Ovary (tissue), 10 donors: ENCODE measurements around the gene RABGAP1L. TPM values are rescaled to one million over a fixed set of nuclear protein-coding genes. Genes with fewer than 3 reads are reported as not detected.

ENCODE experiments used
- DNase-seq, 5 donors: peaks; one replicate each; pipeline ENCODE4 v3.0.0-alpha.2; 2019 to 2020
- H3K27ac ChIP-seq, 2 donors: fragments of 200-600 bp; one replicate each; pipeline versions ENCODE4 v1.5.1 to v1.8.0; 2019 to 2022
- H3K27me3 ChIP-seq: fragments of 200-600 bp; one replicate; pipeline ENCODE4 v1.8.0; 2022
- H3K36me3 ChIP-seq: fragments of 200-600 bp; sonication (generic); one replicate; pipeline ENCODE4 v1.5.1; 2019
- H3K4me1 ChIP-seq: one replicate; pipeline ENCODE4 v1.8.1; 2013; ENCODE audit warnings: mild to moderate bottlenecking, moderate library complexity; ENCODE audit not compliant: insufficient read depth
- H3K4me3 ChIP-seq: fragments of 200-600 bp; sonication (generic); one replicate; pipeline ENCODE4 v1.5.1; 2017
- H3K9me3 ChIP-seq, 2 donors: fragments of 200-600 bp in 1 of 2; sonication (generic) in 1 of 2; one replicate each; pipeline versions ENCODE4 v1.5.1 to v1.8.1; 2013 to 2019; ENCODE audit warnings: mild to moderate bottlenecking in 1 of 2, moderate library complexity in 1 of 2
- CTCF ChIP-seq, 3 donors: fragments of 450-650 bp in 2 of 3; fragments of 200-600 bp in 1 of 3; IDR thresholded peaks; one replicate each; pipeline versions ENCODE4 v1.5.1 to v1.8.0; 2016 to 2022; ENCODE audit warnings: antibody characterized with exemption in 3 of 3, mild to moderate bottlenecking in 1 of 3
- EP300 ChIP-seq: sonication (generic); formaldehyde crosslinking; IDR thresholded peaks from one replicate; pipeline ENCODE4 v1.6.1; 2017; ENCODE audit warnings: antibody characterized with exemption
- POLR2A ChIP-seq: fragments of 450-650 bp; IDR thresholded peaks from one replicate; pipeline ENCODE4 v1.6.1; 2017; ENCODE audit warnings: antibody characterized with exemption, mild to moderate bottlenecking, moderate library complexity
- WGBS, 3 donors: extraction: QIAGEN DNeasy Blood & Tissue Kit in 1 of 3; methylation state at CpG; one replicate each; pipeline versions ENCODE4 v1.1.5 to v1.1.7; 2013 to 2017; 5-methylcytosine and 5-hydroxymethylcytosine counted together
- intact Hi-C, 4 donors: fragments of 100-400 bp; cut with DNase I; formaldehyde crosslinking; loops; one replicate each; pipeline versions ENCODE4 v1.11.0 to v1.15.1; 2022 to 2023
- long read RNA-seq, 3 donors: library from polyadenylated mRNA in 2 of 3; unstranded in 2 of 3; transcript quantifications; one replicate each; pipeline ENCODE4 v2.0.0 and lab custom pipeline, GENCODE V29; 2021 to 2026
- polyA plus RNA-seq, 2 donors: library from polyadenylated mRNA; stranded (reverse); fragments of 200-250 nt in 1 of 2; fragments of 350-450 nt in 1 of 2; fragmentation: Illumina TruSeq in 1 of 2; extraction: RNeasy Lipid Tissue Mini Kit (QIAGEN cat#74804) in 1 of 2; gene quantifications; one replicate each; pipeline ENCODE4 v1.2.3, GENCODE V29; 2013 to 2014
- total RNA-seq, 7 donors: library from RNA; depleted of rRNA in 2 of 7; stranded (reverse); fragments of >200 nt in 2 of 7; fragmentation: NEBNext Ultra II Directional in 3 of 7; extraction: Animal tissue kit (Norgen Biotek cat#: 25700) in 3 of 7; gene quantifications; one replicate each; pipeline versions ENCODE4 v1.1.0 to v1.2.4, GENCODE V29; 2016 to 2023
- donor health status: DM: no; HTN: no; CAD: no; lungs with moderate emphysema.
- donor health status: DM: no; HTN: no; CAD: no.
- donor health status: Bipolar disorder and iron deficiency.
- donor health status: DM: yes; HTN: yes; CAD: no.
- donor health status: DM: no; HTN: no; CAD: no.
- donor health status: DM: yes; HTN: yes; CAD: no.

The RABGAP1L gene
- total RNA-seq: 10 to 100 TPM; 40.0 to 56.5 (median 44.2) TPM
- polyA plus RNA-seq: 10 to 100 TPM; 17.1 to 29.8 TPM
- long read RNA-seq, donor 1, full-length matches to known transcripts: 12 of 31 reads
- long read RNA-seq, donor 1, partial matches to known transcripts: 1 of 31 reads
- long read RNA-seq, donor 1, other reads (novel, unspliced or antisense): 18 of 31 reads
- long read RNA-seq, donor 2, partial matches to known transcripts: 0 of 4 reads
- long read RNA-seq, donor 2, other reads (novel, unspliced or antisense): 0 of 4 reads
- long read RNA-seq, donor 3, full-length matches to known transcripts: 1 of 13 reads
- long read RNA-seq, donor 3, partial matches to known transcripts: 3 of 13 reads
- long read RNA-seq, donor 3, other reads (novel, unspliced or antisense): 9 of 13 reads

GRCh38 chr1:174159252-174160108, at the start of gene RABGAP1L:
TSS of gene RABGAP1L (plus strand) at chr1:174159520.
- Histone ChIP-seq H3K4me1 (no peaks in the 10 kb centered on the region), H3K9me3 (no peaks in the 10 kb centered on the region), H3K36me3 (no peaks in the 10 kb centered on the region), H3K4me3 (peak within 1 kb of the TSS; percentile 95), H3K27me3 (no peaks in the 10 kb centered on the region), H3K27ac (peak within 1 kb of the TSS; percentile 51 to 86)
- intact Hi-C loops: no loop called here
- DNase-seq: peak; percentile 93 to 96 (median 95)
- WGBS, 3 donors: 0 to 1% (median 0%) methylated on average over 87 to 98 of the region's 98 CpGs
- no peak for TF ChIP-seq EP300
- TF ChIP-seq POLR2A: peak; percentile 71
- TF ChIP-seq CTCF (IDR thresholded peaks at IDR 0.05): no peak

GRCh38 chr1:174110053-174110452, 49.3 kb upstream of the RABGAP1L start:
- Histone ChIP-seq H3K27me3 (no peaks in the 10 kb centered on the region), H3K4me3 (no peak overlapping the region), H3K9me3 (no peaks in the 10 kb centered on the region), H3K27ac (no peak overlapping the region), H3K4me1 (peaks cover 3% of the 10 kb centered on the region), H3K36me3 (no peaks in the 10 kb centered on the region)
- no peak for TF ChIP-seq EP300
- no peak for TF ChIP-seq POLR2A
- no peak for TF ChIP-seq CTCF (IDR thresholded peaks at IDR 0.05)
- intact Hi-C loops: no loop called here
- WGBS, 3 donors: 88 to 95% (median 89%) methylated on average over 1 of the region's 1 CpG
- no peak for DNase-seq

DNA sequence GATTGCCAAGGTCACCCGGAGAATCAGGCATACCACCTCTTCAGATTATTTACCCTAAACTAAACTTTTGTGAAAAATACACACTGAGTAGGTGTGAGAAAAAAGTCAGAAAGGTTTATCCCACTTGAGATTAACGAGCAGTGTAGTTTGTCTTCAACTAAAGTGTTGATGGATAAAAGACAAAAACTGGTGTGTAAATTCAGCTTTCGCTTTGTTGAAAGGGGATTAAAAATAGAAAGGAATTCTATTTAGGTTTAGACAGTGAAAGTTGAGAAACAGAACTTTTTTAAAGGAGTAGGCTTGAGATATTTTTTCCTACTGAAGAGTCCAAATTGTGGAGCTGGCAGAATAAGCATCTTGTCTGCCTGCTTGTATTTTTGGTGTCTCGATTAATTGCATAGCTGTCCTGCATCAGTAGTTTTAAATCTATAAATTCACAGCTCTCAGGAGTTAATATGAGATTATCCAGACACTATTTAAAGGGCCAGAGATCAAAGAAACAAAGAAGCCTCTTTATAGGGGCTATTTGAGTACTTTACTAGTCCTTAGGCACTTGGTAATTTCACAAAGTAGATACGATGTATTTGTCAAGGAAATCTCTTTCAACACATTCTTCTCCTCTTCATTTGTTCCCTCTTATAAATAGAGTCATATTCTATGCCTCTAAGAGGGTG, 46.7 kb upstream of the RABGAP1L start:
- intact Hi-C loops: no loop called here
- TF ChIP-seq POLR2A: no peak
- TF ChIP-seq EP300: no peak
- TF ChIP-seq CTCF (IDR thresholded peaks at IDR 0.05): no peak
- H3K9me3 ChIP-seq: no peaks in the 10 kb centered on the region
- WGBS, 3 donors: 5 to 10% (median 8%) methylated on average over 5 of the region's 5 CpGs
- no peaks in the 10 kb centered on the region for H3K27me3 ChIP-seq
- no peak overlapping the region for H3K4me3 ChIP-seq
- DNase-seq: no peak
- peaks cover 3% of the 10 kb centered on the region for H3K4me1 ChIP-seq
- peak overlapping the region in 1 of 2 donors; percentile 49 for H3K27ac ChIP-seq
- no peaks in the 10 kb centered on the region for H3K36me3 ChIP-seq

DNA sequence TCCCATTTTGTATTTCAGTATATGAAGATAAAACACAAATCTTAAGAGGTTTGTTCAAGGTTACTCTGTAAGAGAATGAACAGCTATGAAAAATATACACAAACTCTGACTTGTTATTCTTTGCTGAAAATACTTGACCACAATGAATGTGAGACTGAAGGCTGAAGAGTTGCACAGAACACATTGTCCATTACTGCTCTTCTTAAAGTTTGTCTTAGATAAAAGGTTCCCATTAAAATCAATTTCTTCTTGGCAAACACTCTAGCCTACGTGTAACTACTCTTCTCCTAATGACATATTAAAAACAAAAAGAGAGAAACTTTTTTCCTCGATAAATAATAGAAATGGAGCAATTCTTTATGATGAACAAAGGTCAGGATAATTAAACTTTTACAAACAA, 45.2 kb upstream of the RABGAP1L start:
- no peak for DNase-seq
- TF ChIP-seq EP300 (no peak), CTCF (IDR thresholded peaks at IDR 0.05) (peak in 1 of 3 donors; percentile 9)
- 6 to 34% (median 15%) methylated on average over 2 of the region's 2 CpGs for WGBS, 3 donors
- H3K9me3 ChIP-seq: no peaks in the 10 kb centered on the region
- H3K4me3 ChIP-seq: no peak overlapping the region
- H3K4me1 ChIP-seq: peaks cover 3% of the 10 kb centered on the region
- H3K36me3 ChIP-seq: no peaks in the 10 kb centered on the region
- H3K27ac ChIP-seq: no peak overlapping the region
- no peaks in the 10 kb centered on the region for H3K27me3 ChIP-seq
- intact Hi-C loops: no loop called here
